HEK293 (cell line): Measurements from ENCODE around the gene TXN.
"Not testable (repeated sequence)": the region's sequence is repeated elsewhere in the genome, so short reads cannot be mapped to it uniquely, and the experiment has no call there.

ENCODE experiments used
- CTCF ChIA-PET: fragments of 350-600 bp; formaldehyde crosslinking; extraction: SDS; loops from one replicate; lab custom pipeline; 2021; ENCODE audit warnings: antibody characterized with exemption; lab: Yijun Ruan, JAX
- POLR2A ChIA-PET: fragments of 300-600 bp; formaldehyde crosslinking; extraction: SDS; loops from one replicate; lab custom pipeline; 2020; ENCODE audit warnings: antibody characterized with exemption, inconsistent platforms; lab: Yijun Ruan, JAX
- H3K27ac ChIP-seq: fragments of 200-500 bp; sonication (Bioruptor generic); 2 replicates; pipeline ENCODE4 v1.5.1; 2014; ENCODE audit warnings: low read depth, low read length, control low read depth, inconsistent platforms; ENCODE audit errors: extremely low read depth
- H3K36me3 ChIP-seq, 2 experiments: fragments of 200-500 bp in 1 of 2; sonication (Bioruptor generic) in 1 of 2; 1 replicate in 1 of 2; 2 replicates in 1 of 2; pipeline ENCODE4 v1.5.1; 2014 to 2017; ENCODE audit warnings: inconsistent platforms in 2 of 2, low read length in 2 of 2; ENCODE audit not compliant: control insufficient read depth in 2 of 2, insufficient read depth in 1 of 2
- H3K4me1 ChIP-seq: fragments of 200-500 bp; sonication (Bioruptor generic); 2 replicates; pipeline ENCODE4 v1.5.1; 2014; ENCODE audit warnings: mild to moderate bottlenecking, low read length, inconsistent platforms; ENCODE audit not compliant: control insufficient read depth, insufficient read depth
- H3K4me3 ChIP-seq: 2 replicates; pipeline ENCODE4 v1.5.1; 2011; ENCODE audit warnings: low read depth, mild to moderate bottlenecking, control low read depth, low read length, moderate library complexity
- H3K9me3 ChIP-seq: fragments of 200-500 bp; sonication (Bioruptor generic); 2 replicates; pipeline ENCODE4 v1.5.1; 2014; ENCODE audit warnings: low read depth, low read length, inconsistent platforms; ENCODE audit not compliant: control insufficient read depth, insufficient read depth
- SP3 ChIP-seq: fragments of 450-650 bp; formaldehyde crosslinking; IDR thresholded peaks from 2 replicates; pipeline ENCODE4 v1.5.1; 2016; ENCODE audit warnings: missing biosample characterization, missing genetic modification characterization
- ZBTB20 ChIP-seq: fragments of 450-650 bp; formaldehyde crosslinking; IDR thresholded peaks from 2 replicates; pipeline ENCODE4 v1.5.1; 2016; ENCODE audit warnings: missing biosample characterization, missing genetic modification characterization
- ZBTB21 ChIP-seq: fragments of 450-650 bp; formaldehyde crosslinking; IDR thresholded peaks from 2 replicates; pipeline ENCODE4 v1.5.1; 2017; ENCODE audit warnings: missing biosample characterization, missing genetic modification characterization
- ZNF311 ChIP-seq: fragments of 450-650 bp; formaldehyde crosslinking; IDR thresholded peaks from 2 replicates; pipeline ENCODE4 v1.5.1; 2017; ENCODE audit warnings: missing biosample characterization, missing genetic modification characterization, borderline replicate concordance

The TXN gene

GRCh38 chr9:110197330-110198187, 58.7 kb downstream of the TXN start (continued):
- TF ChIP-seq ZBTB20 (no peak), SP3 (no peak), ZBTB21 (tag by site-specific recombination) (no peak), ZNF311 (tag by site-specific recombination) (no peak)

GRCh38 chr9:110196084-110196499, 60.2 kb downstream of the TXN start:
- CTCF ChIA-PET: interaction anchor here (0.9 to 1.0 kb wide), 2 partner anchors 13 to 427 kb away, joined by 4 to 5 read pairs; no protein-coding TSS in a partner anchor
- POLR2A ChIA-PET, H3K4me1 ChIP-seq, H3K4me3 ChIP-seq, H3K27ac ChIP-seq, H3K9me3 ChIP-seq, H3K36me3 ChIP-seq: not testable (repeated sequence)
